ENCODE results near the gene STXBP2.

DNA sequence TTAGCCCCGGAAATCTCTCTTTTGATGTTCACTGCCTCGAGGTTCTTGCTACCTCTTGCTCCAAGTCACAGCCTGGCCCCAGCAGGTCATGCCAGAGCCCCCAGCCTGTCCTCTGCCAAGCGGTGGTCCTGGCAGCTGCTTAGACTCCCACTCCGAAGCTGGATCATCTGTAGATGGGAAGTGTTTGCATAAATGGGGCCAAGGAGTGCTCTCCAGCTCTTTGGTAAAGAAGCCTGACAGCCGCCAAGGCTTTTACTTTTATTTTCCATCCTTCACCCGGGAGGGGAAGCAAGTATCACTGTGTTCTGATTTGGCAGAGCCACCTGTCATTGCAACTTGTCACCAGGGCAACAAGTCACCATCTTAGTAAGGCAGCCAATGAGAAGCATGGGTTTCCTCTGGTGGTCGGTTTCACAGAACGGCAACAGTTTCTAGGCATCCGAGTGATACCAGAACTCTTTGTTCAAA, 21.3 kb downstream of the STXBP2 start:
- TF ChIP-seq, protein P1, sequence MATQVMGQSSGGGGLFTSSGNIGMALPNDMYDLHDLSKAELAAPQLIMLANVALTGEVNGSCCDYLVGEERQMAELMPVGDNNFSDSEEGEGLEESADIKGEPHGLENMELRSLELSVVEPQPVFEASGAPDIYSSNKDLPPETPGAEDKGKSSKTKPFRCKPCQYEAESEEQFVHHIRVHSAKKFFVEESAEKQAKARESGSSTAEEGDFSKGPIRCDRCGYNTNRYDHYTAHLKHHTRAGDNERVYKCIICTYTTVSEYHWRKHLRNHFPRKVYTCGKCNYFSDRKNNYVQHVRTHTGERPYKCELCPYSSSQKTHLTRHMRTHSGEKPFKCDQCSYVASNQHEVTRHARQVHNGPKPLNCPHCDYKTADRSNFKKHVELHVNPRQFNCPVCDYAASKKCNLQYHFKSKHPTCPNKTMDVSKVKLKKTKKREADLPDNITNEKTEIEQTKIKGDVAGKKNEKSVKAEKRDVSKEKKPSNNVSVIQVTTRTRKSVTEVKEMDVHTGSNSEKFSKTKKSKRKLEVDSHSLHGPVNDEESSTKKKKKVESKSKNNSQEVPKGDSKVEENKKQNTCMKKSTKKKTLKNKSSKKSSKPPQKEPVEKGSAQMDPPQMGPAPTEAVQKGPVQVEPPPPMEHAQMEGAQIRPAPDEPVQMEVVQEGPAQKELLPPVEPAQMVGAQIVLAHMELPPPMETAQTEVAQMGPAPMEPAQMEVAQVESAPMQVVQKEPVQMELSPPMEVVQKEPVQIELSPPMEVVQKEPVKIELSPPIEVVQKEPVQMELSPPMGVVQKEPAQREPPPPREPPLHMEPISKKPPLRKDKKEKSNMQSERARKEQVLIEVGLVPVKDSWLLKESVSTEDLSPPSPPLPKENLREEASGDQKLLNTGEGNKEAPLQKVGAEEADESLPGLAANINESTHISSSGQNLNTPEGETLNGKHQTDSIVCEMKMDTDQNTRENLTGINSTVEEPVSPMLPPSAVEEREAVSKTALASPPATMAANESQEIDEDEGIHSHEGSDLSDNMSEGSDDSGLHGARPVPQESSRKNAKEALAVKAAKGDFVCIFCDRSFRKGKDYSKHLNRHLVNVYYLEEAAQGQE (IDR thresholded peaks at IDR 0.05; ENCODE audit: insufficient read depth in 1 of 2, low read depth in 2 of 2, low read length in 1 of 2): no peak
- TF ChIP-seq CTCF (IDR thresholded peaks at IDR 0.05) (no peak), POLR2AphosphoS5 (IDR thresholded peaks at IDR 0.05; ENCODE audit: low read depth, low read length) (no peak), TCF7L2 (IDR thresholded peaks at IDR 0.05; ENCODE audit: low read depth, low read length) (no peak)
